ENCODE data around the gene HIVEP3.

DNA sequence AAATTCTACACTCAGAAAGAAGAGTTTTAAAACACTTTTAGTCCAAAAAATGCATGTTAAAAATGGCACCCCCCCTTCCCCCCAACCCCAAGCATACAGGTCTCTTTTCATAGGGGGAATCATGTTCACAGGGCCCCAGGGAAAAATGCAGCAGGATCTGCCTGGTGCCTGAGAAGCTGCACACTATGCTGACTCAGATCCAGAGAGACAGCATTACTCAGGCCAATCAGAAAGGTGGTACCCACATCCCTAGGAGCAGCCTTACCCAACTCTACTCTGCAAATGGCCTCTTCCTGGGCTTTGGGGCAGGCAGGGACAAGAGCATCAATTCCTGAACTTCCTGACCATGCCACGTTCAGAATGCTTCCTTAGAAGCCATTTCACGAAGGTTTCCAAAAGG, 119.0 kb downstream of the HIVEP3 start:
- TF ChIP-seq, protein P1, sequence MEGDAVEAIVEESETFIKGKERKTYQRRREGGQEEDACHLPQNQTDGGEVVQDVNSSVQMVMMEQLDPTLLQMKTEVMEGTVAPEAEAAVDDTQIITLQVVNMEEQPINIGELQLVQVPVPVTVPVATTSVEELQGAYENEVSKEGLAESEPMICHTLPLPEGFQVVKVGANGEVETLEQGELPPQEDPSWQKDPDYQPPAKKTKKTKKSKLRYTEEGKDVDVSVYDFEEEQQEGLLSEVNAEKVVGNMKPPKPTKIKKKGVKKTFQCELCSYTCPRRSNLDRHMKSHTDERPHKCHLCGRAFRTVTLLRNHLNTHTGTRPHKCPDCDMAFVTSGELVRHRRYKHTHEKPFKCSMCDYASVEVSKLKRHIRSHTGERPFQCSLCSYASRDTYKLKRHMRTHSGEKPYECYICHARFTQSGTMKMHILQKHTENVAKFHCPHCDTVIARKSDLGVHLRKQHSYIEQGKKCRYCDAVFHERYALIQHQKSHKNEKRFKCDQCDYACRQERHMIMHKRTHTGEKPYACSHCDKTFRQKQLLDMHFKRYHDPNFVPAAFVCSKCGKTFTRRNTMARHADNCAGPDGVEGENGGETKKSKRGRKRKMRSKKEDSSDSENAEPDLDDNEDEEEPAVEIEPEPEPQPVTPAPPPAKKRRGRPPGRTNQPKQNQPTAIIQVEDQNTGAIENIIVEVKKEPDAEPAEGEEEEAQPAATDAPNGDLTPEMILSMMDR (IDR thresholded peaks at IDR 0.05), result no peak
- TF ChIP-seq SIN3A (IDR thresholded peaks at IDR 0.05; ENCODE audit: borderline replicate concordance, low read depth, low read length) (no peak), GATA2 (CRISPR knock-in tag; IDR thresholded peaks at IDR 0.05) (no peak)
